DOHH2 (cell line): ENCODE data around the gene TUBB8.

Experiments
- H3F3A ChIP-seq: fragments of 200-600 bp; sonication (generic), shearing (Covaris generic); 2 replicates; pipeline ENCODE4 v1.6.0; 2016; ENCODE audit warnings: antibody characterized with exemption, mild to moderate bottlenecking; ENCODE audit not compliant: control insufficient read depth, insufficient read depth
- H3K27ac ChIP-seq: fragments of 200-600 bp; sonication (generic); 2 replicates; pipeline ENCODE4 v1.5.1; 2014; ENCODE audit warnings: low read depth, mild to moderate bottlenecking, low read length, moderate library complexity
- H3K27me3 ChIP-seq: fragments of 200-600 bp; sonication (generic); 2 replicates; pipeline ENCODE4 v1.6.1; 2014; ENCODE audit warnings: mild to moderate bottlenecking, low read length, mixed read lengths; ENCODE audit not compliant: control insufficient read depth
- H3K36me3 ChIP-seq: fragments of 200-600 bp; sonication (generic); 2 replicates; pipeline ENCODE4 v1.6.1; 2014; ENCODE audit warnings: mild to moderate bottlenecking, low read length, moderate library complexity, mixed read lengths; ENCODE audit not compliant: control insufficient read depth
- H3K4me1 ChIP-seq: fragments of 200-600 bp; sonication (generic); 2 replicates; pipeline ENCODE4 v1.6.1; 2014; ENCODE audit warnings: mild to moderate bottlenecking, low read length, mixed read lengths; ENCODE audit not compliant: control insufficient read depth
- H3K4me2 ChIP-seq: fragments of 200-600 bp; sonication (generic); 2 replicates; pipeline ENCODE4 v1.6.0; 2014; ENCODE audit warnings: mild to moderate bottlenecking, low read length, moderate library complexity
- H3K4me3 ChIP-seq: fragments of 200-600 bp; sonication (generic); 2 replicates; pipeline ENCODE4 v1.5.1; 2014; ENCODE audit warnings: mild to moderate bottlenecking, low read length, mixed read lengths
- H3K79me2 ChIP-seq: fragments of 200-600 bp; sonication (generic); 2 replicates; pipeline ENCODE4 v1.6.1; 2014; ENCODE audit warnings: mild to moderate bottlenecking, low read length, mixed read lengths; ENCODE audit not compliant: control insufficient read depth
- H3K9me2 ChIP-seq: fragments of 200-600 bp; sonication (generic); replicated peaks from 2 replicates; pipeline ENCODE4 v1.6.1; 2014; ENCODE audit warnings: mild to moderate bottlenecking, low read length, mixed read lengths; ENCODE audit not compliant: control insufficient read depth
- H3K9me3 ChIP-seq: fragments of 200-600 bp; sonication (generic); 2 replicates; pipeline ENCODE4 v1.6.1; 2014; ENCODE audit warnings: antibody characterized with exemption, low read length, mixed read lengths; ENCODE audit not compliant: control insufficient read depth, insufficient read depth
- H4K20me1 ChIP-seq: fragments of 200-600 bp; sonication (generic); 2 replicates; pipeline ENCODE4 v1.6.0; 2014; ENCODE audit warnings: low read depth, mild to moderate bottlenecking, antibody characterized with exemption, low read length, moderate library complexity; ENCODE audit not compliant: control insufficient read depth, insufficient read depth
- CTCF ChIP-seq: fragments of 200-600 bp; sonication (generic); IDR thresholded peaks from one replicate; pipeline ENCODE4 v1.5.1; 2014; ENCODE audit warnings: antibody characterized with exemption, mild to moderate bottlenecking, low read depth, low read length; ENCODE audit not compliant: poor library complexity, severe bottlenecking
- EZH2phosphoT487 ChIP-seq: fragments of 200-600 bp; sonication (generic); IDR thresholded peaks from 2 replicates; pipeline ENCODE4 v1.6.1; 2017; ENCODE audit warnings: borderline replicate concordance, mild to moderate bottlenecking, antibody characterized with exemption, low read length, moderate library complexity, mixed read lengths

The TUBB8 gene

GRCh38 chr10:48996-49395 lies at the start of gene TUBB8:
Gene TUBB8 (minus strand): TSS chr10:49296. CDS start chr10:49238, 58 bp downstream.
- Histone ChIP-seq H3K9me3 (no peaks in the 10 kb centered on the region), H3K4me2 (no peak within 1 kb of the TSS), H3F3A (no peaks in the 10 kb centered on the region), H3K79me2 (no peaks in the 10 kb centered on the region), H3K27me3 (no peaks in the 10 kb centered on the region), H3K9me2 (no peaks in the 10 kb centered on the region), H4K20me1 (no peaks in the 10 kb centered on the region), H3K27ac (no peak within 1 kb of the TSS), H3K36me3 (no peaks in the 10 kb centered on the region), H3K4me3 (no peak within 1 kb of the TSS), H3K4me1 (no peaks in the 10 kb centered on the region)
- TF ChIP-seq CTCF (no peak), EZH2phosphoT487 (no peak)

GRCh38 chr10:96466-96865 lies 47.4 kb upstream of the TUBB8 start:
- H3K9me3 ChIP-seq = peaks cover 23% of the 10 kb centered on the region
- H3K4me3 ChIP-seq = no peak overlapping the region
- no peaks in the 10 kb centered on the region for H3K79me2 ChIP-seq
- H3F3A ChIP-seq = no peaks in the 10 kb centered on the region
- H3K9me2 ChIP-seq = no peaks in the 10 kb centered on the region
- no peaks in the 10 kb centered on the region for H3K4me1 ChIP-seq
- no peak overlapping the region for H3K27ac ChIP-seq
- no peaks in the 10 kb centered on the region for H3K36me3 ChIP-seq
- H3K4me2 ChIP-seq = no peak overlapping the region
- H4K20me1 ChIP-seq = no peaks in the 10 kb centered on the region
- no peaks in the 10 kb centered on the region for H3K27me3 ChIP-seq
- TF ChIP-seq EZH2phosphoT487 (no peak), CTCF (no peak)

GRCh38 chr10:95356-96115 lies 46.4 kb upstream of the TUBB8 start:
- Histone ChIP-seq H3K36me3 (no peaks in the 10 kb centered on the region), H3F3A (no peaks in the 10 kb centered on the region), H3K27me3 (no peaks in the 10 kb centered on the region), H4K20me1 (no peaks in the 10 kb centered on the region), H3K79me2 (no peaks in the 10 kb centered on the region), H3K9me2 (no peaks in the 10 kb centered on the region), H3K27ac (no peak overlapping the region), H3K9me3 (peaks cover 23% of the 10 kb centered on the region), H3K4me2 (no peak overlapping the region), H3K4me1 (no peaks in the 10 kb centered on the region), H3K4me3 (no peak overlapping the region)
- TF ChIP-seq CTCF (no peak), EZH2phosphoT487 (no peak)
